ENCODE data around the gene SPAST. TPM values are rescaled to one million over a fixed set of nuclear protein-coding genes. Genes with fewer than 3 reads are reported as not detected.
A peak's percentile ranks its signal among the peaks of the same experiment; 100 is the strongest.
"Not testable (repeated sequence)": the region's sequence is repeated elsewhere in the genome, so short reads cannot be mapped to it uniquely, and the experiment has no call there.

The SPAST gene
- total RNA-seq, 2 donors from 2014 or later: 8.5 to 13.6 TPM

GRCh38 chr2:32161296-32161695 is 97.9 kb downstream of the SPAST start:
- Histone ChIP-seq H3K4me1 (ENCODE audit: control insufficient read depth in 1 of 2, low read depth in 2 of 2) (peaks cover 3 to 5% of the 10 kb centered on the region in 2 donors), H3K4me3 (no peak overlapping the region), H3K9me3 (no peaks in the 10 kb centered on the region), H3K36me3 (no peaks in the 10 kb centered on the region), H3K27me3 (replicated peaks; ENCODE audit: insufficient read depth) (no peaks in the 10 kb centered on the region), H3K27ac (no peak overlapping the region)
- ATAC-seq (ENCODE audit: insufficient number of reproducible peaks, low FRiP score, low read depth): no peak
- DNase-seq (ENCODE audit: low spot score): no peak
- TF ChIP-seq, protein P1, sequence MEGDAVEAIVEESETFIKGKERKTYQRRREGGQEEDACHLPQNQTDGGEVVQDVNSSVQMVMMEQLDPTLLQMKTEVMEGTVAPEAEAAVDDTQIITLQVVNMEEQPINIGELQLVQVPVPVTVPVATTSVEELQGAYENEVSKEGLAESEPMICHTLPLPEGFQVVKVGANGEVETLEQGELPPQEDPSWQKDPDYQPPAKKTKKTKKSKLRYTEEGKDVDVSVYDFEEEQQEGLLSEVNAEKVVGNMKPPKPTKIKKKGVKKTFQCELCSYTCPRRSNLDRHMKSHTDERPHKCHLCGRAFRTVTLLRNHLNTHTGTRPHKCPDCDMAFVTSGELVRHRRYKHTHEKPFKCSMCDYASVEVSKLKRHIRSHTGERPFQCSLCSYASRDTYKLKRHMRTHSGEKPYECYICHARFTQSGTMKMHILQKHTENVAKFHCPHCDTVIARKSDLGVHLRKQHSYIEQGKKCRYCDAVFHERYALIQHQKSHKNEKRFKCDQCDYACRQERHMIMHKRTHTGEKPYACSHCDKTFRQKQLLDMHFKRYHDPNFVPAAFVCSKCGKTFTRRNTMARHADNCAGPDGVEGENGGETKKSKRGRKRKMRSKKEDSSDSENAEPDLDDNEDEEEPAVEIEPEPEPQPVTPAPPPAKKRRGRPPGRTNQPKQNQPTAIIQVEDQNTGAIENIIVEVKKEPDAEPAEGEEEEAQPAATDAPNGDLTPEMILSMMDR (IDR thresholded peaks at IDR 0.05): no peak

- H3K9me3 ChIP-seq; DNase-seq (ENCODE audit: low spot score); H3K27ac ChIP-seq; H3K27me3 ChIP-seq (replicated peaks; ENCODE audit: insufficient read depth); H3K4me3 ChIP-seq; H3K36me3 ChIP-seq; ATAC-seq (ENCODE audit: insufficient number of reproducible peaks, low FRiP score, low read depth): not testable (repeated sequence)
- peaks cover 9 to 13% of the 10 kb centered on the region in 2 donors for H3K4me1 ChIP-seq (ENCODE audit: control insufficient read depth in 1 of 2, low read depth in 2 of 2)
These were observed 100.9 kb downstream of the SPAST start for GRCh38 chr2:32164254-32164653.

DNA sequence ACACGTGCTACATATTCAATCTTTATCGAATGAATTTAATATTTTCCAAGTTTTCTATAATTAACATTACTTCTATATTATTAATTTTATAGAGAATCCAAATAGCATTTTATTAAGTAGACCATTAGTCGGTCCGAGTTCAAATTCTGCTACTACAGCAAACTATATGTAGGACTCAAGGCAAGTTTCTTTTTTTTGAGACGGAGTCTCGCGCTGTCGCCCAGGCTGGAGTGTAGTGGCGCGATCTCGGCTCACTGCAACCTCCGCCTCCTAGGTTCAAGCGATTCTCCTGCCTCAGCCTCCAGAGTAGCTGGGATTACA is 101.6 kb downstream of the SPAST start:
- ATAC-seq (ENCODE audit: insufficient number of reproducible peaks, low FRiP score, low read depth); H3K36me3 ChIP-seq; H3K27me3 ChIP-seq (replicated peaks; ENCODE audit: insufficient read depth); DNase-seq (ENCODE audit: low spot score); H3K9me3 ChIP-seq: not testable (repeated sequence)
- peaks cover 9 to 13% of the 10 kb centered on the region in 2 donors for H3K4me1 ChIP-seq (ENCODE audit: control insufficient read depth in 1 of 2, low read depth in 2 of 2)
- H3K27ac ChIP-seq: peak overlapping the region; percentile 91 to 94
- H3K4me3 ChIP-seq: peak overlapping the region; percentile 96

DNA sequence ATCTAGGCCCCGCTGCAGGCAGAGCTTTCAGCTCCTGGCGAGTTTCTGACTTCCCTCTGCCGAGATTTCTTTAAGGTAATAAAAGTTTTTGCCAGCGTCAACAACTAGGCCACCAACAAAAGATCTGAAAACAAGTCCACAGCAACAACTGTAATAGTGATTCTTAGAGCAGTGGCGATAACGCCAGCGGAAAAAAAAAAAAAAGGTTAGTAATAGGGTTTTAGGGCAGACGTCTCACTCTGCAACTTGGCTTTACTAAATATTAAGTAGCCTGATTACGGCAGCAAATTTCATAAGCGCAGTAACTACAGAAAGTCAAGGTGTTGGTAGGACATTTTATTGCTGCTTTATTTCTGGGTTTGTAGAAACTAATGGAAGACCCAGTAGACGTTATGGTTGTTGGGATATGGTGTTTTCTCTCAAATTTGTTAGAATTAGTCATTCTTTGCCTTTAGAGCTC is 102.8 kb downstream of the SPAST start:
- no peak for DNase-seq (ENCODE audit: low spot score)
- no peaks in the 10 kb centered on the region for H3K36me3 ChIP-seq
- no peak for ATAC-seq (ENCODE audit: insufficient number of reproducible peaks, low FRiP score, low read depth)
- H3K27me3 ChIP-seq (replicated peaks; ENCODE audit: insufficient read depth): no peaks in the 10 kb centered on the region
- TF ChIP-seq, protein P1 (IDR thresholded peaks at IDR 0.05): no peak
- peak overlapping the region; percentile 91 to 94 for H3K27ac ChIP-seq
- H3K4me1 ChIP-seq (ENCODE audit: control insufficient read depth in 1 of 2, low read depth in 2 of 2): peaks cover 9 to 13% of the 10 kb centered on the region in 2 donors
- peak overlapping the region; percentile 96 for H3K4me3 ChIP-seq
- no peaks in the 10 kb centered on the region for H3K9me3 ChIP-seq

GRCh38 chr2:32168513-32168912 is 105.2 kb downstream of the SPAST start:
- DNase-seq (ENCODE audit: low spot score): no peak
- Histone ChIP-seq H3K4me1 (ENCODE audit: control insufficient read depth in 1 of 2, low read depth in 2 of 2) (peaks cover 9 to 13% of the 10 kb centered on the region in 2 donors), H3K27ac (no peak overlapping the region), H3K4me3 (no peak overlapping the region), H3K36me3 (no peaks in the 10 kb centered on the region), H3K9me3 (no peaks in the 10 kb centered on the region), H3K27me3 (replicated peaks; ENCODE audit: insufficient read depth) (no peaks in the 10 kb centered on the region)
- TF ChIP-seq, protein P1 (IDR thresholded peaks at IDR 0.05): no peak
- no peak for ATAC-seq (ENCODE audit: insufficient number of reproducible peaks, low FRiP score, low read depth)

GRCh38 chr2:32172870-32173269 is 109.5 kb downstream of the SPAST start:
- no peaks in the 10 kb centered on the region for H3K27me3 ChIP-seq (replicated peaks; ENCODE audit: insufficient read depth)
- no peak overlapping the region for H3K4me3 ChIP-seq
- H3K9me3 ChIP-seq: no peaks in the 10 kb centered on the region
- H3K27ac ChIP-seq: no peak overlapping the region
- peaks cover 14% of the 10 kb centered on the region for H3K36me3 ChIP-seq
- no peaks in the 10 kb centered on the region for H3K4me1 ChIP-seq (ENCODE audit: control insufficient read depth in 1 of 2, low read depth in 2 of 2)
- DNase-seq (ENCODE audit: low spot score) (no peak), ATAC-seq (ENCODE audit: insufficient number of reproducible peaks, low FRiP score, low read depth) (no peak)
- TF ChIP-seq, protein P1 (IDR thresholded peaks at IDR 0.05): no peak
